Bronchial epithelial cell (primary cell): Measurements from ENCODE around the gene GGPS1. TPM values are rescaled to one million over a fixed set of nuclear protein-coding genes. Genes with fewer than 3 reads are reported as not detected.
A peak's percentile ranks its signal among the peaks of the same experiment; 100 is the strongest.

Source experiments
- DNase-seq: peaks from one replicate; pipeline ENCODE4 v3.0.0-alpha.2; 2010; ENCODE audit warnings: low read depth
- FAIRE-seq: peaks from 2 replicates; lab custom pipeline; 2011; peaks lifted over from hg19 to GRCh38; lab: Jason Lieb, UNC
- H3K27me3 ChIP-seq: 2 replicates; pipeline ENCODE4 v1.5.1; 2011; ENCODE audit warnings: low read length; ENCODE audit not compliant: control insufficient read depth, insufficient read depth
- H3K36me3 ChIP-seq: 2 replicates; pipeline ENCODE4 v1.5.1; 2011; ENCODE audit warnings: low read length; ENCODE audit not compliant: control insufficient read depth, insufficient read depth
- H3K4me3 ChIP-seq: 2 replicates; pipeline ENCODE4 v1.5.1; 2011; ENCODE audit warnings: mild to moderate bottlenecking, low read depth, low read length, control low read depth
- CTCF ChIP-seq: IDR thresholded peaks from 2 replicates; pipeline ENCODE4 v1.5.1; 2011; ENCODE audit warnings: mild to moderate bottlenecking, moderate library complexity, low read length, control low read depth, inconsistent platforms; ENCODE audit not compliant: insufficient read depth, severe bottlenecking
- total RNA-seq: library from RNA; depleted of rRNA; stranded (reverse); fragments of >200 nt; gene quantifications from 2 replicates; pipeline ENCODE4 v1.2.1, GENCODE V29; 2014

GGPS1 gene
- total RNA-seq, 1 donor from 2014 or later: 21.6 TPM

GRCh38 chr1:235313262-235313661 lies 15.1 kb upstream of the GGPS1 start:
- Histone ChIP-seq H3K36me3 (no peaks in the 10 kb centered on the region), H3K4me3 (no peak overlapping the region), H3K27me3 (no peaks in the 10 kb centered on the region)
- DNase-seq (peak; percentile 77), FAIRE-seq (no peak)
- no peak for TF ChIP-seq CTCF

- H3K27me3 ChIP-seq: no peaks in the 10 kb centered on the region
- no peaks in the 10 kb centered on the region for H3K36me3 ChIP-seq
- no peak for TF ChIP-seq CTCF
- peak; percentile 39 for DNase-seq
- FAIRE-seq: no peak
- no peak overlapping the region for H3K4me3 ChIP-seq
These were observed 14.3 kb upstream of the GGPS1 start for GRCh38 chr1:235313931-235314678.

GRCh38 chr1:235315173-235315572 lies 13.2 kb upstream of the GGPS1 start:
- no peaks in the 10 kb centered on the region for H3K27me3 ChIP-seq
- no peak overlapping the region for H3K4me3 ChIP-seq
- FAIRE-seq: no peak
- TF ChIP-seq CTCF: no peak
- no peaks in the 10 kb centered on the region for H3K36me3 ChIP-seq
- no peak for DNase-seq

- TF ChIP-seq CTCF: no peak
- no peak overlapping the region for H3K4me3 ChIP-seq
- H3K36me3 ChIP-seq: no peaks in the 10 kb centered on the region
- no peak for DNase-seq
- FAIRE-seq: no peak
- H3K27me3 ChIP-seq: no peaks in the 10 kb centered on the region
These were observed 12.6 kb upstream of the GGPS1 start for GRCh38 chr1:235315735-235316134.

GRCh38 chr1:235317168-235317567 lies 11.2 kb upstream of the GGPS1 start:
- DNase-seq (no peak), FAIRE-seq (no peak)
- no peak overlapping the region for H3K4me3 ChIP-seq
- H3K27me3 ChIP-seq: no peaks in the 10 kb centered on the region
- H3K36me3 ChIP-seq: no peaks in the 10 kb centered on the region
- TF ChIP-seq CTCF: no peak

- Histone ChIP-seq H3K27me3 (no peaks in the 10 kb centered on the region), H3K4me3 (no peak overlapping the region), H3K36me3 (no peaks in the 10 kb centered on the region)
- no peak for TF ChIP-seq CTCF
- no peak for DNase-seq
- no peak for FAIRE-seq
These were observed 9.1 kb upstream of the GGPS1 start for GRCh38 chr1:235319255-235319654.
